GM19468 (cell line): ENCODE data around the gene GOLIM4.
"Not testable (repeated sequence)": the region's sequence is repeated elsewhere in the genome, so short reads cannot be mapped to it uniquely, and the experiment has no call there.

ENCODE experiments used
- ATAC-seq: cut with Tn5 transposase; IDR thresholded peaks from one replicate; pipeline ENCODE4 v1.9.1; 2021; ENCODE audit warnings: mild to moderate bottlenecking, moderate library complexity, moderate number of reproducible peaks; ENCODE audit not compliant: unreplicated experiment; ENCODE audit errors: extremely low read depth

Gene GOLIM4

GRCh38 chr3:168081171-168081771, 14.5 kb downstream of the GOLIM4 start:
- ATAC-seq, result no peak

GRCh38 chr3:168080499-168081170, 15.1 kb downstream of the GOLIM4 start:
- ATAC-seq, result no peak

- no peak for ATAC-seq
Observed at GRCh38 chr3:168080022-168080421, 15.7 kb downstream of the GOLIM4 start.

GRCh38 chr3:168077091-168077490, 18.6 kb downstream of the GOLIM4 start:
- ATAC-seq, result no peak

- no peak for ATAC-seq
Observed at GRCh38 chr3:168073842-168074605, 21.7 kb downstream of the GOLIM4 start.

- no peak for ATAC-seq
Observed at GRCh38 chr3:168072323-168072650, 23.4 kb downstream of the GOLIM4 start.

GRCh38 chr3:168071591-168072322, 24.0 kb downstream of the GOLIM4 start:
- no peak for ATAC-seq

- ATAC-seq, result no peak
Observed at GRCh38 chr3:168070919-168071318, 24.8 kb downstream of the GOLIM4 start.

GRCh38 chr3:168068346-168068745, 27.4 kb downstream of the GOLIM4 start:
- ATAC-seq, result no peak

GRCh38 chr3:168066882-168067281, 28.8 kb downstream of the GOLIM4 start:
- no peak for ATAC-seq

GRCh38 chr3:168065569-168065968, 30.2 kb downstream of the GOLIM4 start:
- ATAC-seq, result no peak

- no peak for ATAC-seq
Observed at GRCh38 chr3:168063122-168063521, 32.6 kb downstream of the GOLIM4 start.

- ATAC-seq, result no peak
Observed at GRCh38 chr3:168062679-168063078, 33.0 kb downstream of the GOLIM4 start.

GRCh38 chr3:168061332-168061996, 34.3 kb downstream of the GOLIM4 start:
- ATAC-seq, result peak; percentile 74

GRCh38 chr3:168060317-168060716, 35.4 kb downstream of the GOLIM4 start:
- no peak for ATAC-seq

- ATAC-seq, result no peak
Observed at GRCh38 chr3:168058481-168058880, 37.2 kb downstream of the GOLIM4 start.

- not testable (repeated sequence) for ATAC-seq
Observed at GRCh38 chr3:168056398-168057230, 39.1 kb downstream of the GOLIM4 start.

GRCh38 chr3:168054447-168054846, 41.3 kb downstream of the GOLIM4 start:
- ATAC-seq, result no peak

- ATAC-seq, result no peak
Observed at GRCh38 chr3:168053115-168053514, 42.6 kb downstream of the GOLIM4 start.
